Measurements from ENCODE around the gene PWP1. TPM values are rescaled to one million over a fixed set of nuclear protein-coding genes. Genes with fewer than 3 reads are reported as not detected.

The PWP1 gene
- total and polyA plus RNA-seq, 2 experiments from 2014 or later = 110 to 211 TPM

DNA sequence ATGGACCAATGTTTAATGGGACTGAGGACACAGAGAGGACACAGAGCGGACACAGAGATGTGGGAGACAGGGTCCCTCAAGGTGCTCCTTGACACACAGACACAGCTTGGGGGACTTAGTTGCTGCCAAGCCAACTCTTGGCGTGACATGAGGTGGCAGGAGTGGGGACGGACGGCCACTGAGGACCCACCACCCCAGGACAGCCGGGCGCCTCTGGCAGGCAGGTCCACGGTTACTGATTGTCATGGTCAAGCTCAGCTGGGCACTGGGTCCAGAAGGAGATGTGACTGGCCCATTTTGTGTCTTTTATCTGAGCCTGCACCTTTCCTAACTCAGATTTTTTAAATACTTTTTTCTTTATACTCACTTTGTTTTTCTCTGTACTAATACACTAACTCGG lies 15.7 kb upstream of the PWP1 start (continued):
- TF ChIP-seq ZNF462 (CRISPR knock-in tag; IDR thresholded peaks at IDR 0.05) (no peak), CREB1 (CRISPR knock-in tag; IDR thresholded peaks at IDR 0.05; ENCODE audit: low read depth) (no peak), ZNF331 (CRISPR knock-in tag; IDR thresholded peaks at IDR 0.05; ENCODE audit: low read depth) (no peak), ZNF114 (CRISPR knock-in tag; IDR thresholded peaks at IDR 0.05) (no peak)
- TF ChIP-seq, protein P1, sequence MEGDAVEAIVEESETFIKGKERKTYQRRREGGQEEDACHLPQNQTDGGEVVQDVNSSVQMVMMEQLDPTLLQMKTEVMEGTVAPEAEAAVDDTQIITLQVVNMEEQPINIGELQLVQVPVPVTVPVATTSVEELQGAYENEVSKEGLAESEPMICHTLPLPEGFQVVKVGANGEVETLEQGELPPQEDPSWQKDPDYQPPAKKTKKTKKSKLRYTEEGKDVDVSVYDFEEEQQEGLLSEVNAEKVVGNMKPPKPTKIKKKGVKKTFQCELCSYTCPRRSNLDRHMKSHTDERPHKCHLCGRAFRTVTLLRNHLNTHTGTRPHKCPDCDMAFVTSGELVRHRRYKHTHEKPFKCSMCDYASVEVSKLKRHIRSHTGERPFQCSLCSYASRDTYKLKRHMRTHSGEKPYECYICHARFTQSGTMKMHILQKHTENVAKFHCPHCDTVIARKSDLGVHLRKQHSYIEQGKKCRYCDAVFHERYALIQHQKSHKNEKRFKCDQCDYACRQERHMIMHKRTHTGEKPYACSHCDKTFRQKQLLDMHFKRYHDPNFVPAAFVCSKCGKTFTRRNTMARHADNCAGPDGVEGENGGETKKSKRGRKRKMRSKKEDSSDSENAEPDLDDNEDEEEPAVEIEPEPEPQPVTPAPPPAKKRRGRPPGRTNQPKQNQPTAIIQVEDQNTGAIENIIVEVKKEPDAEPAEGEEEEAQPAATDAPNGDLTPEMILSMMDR (conservative IDR thresholded peaks at IDR 0.05; ENCODE audit: low read depth in 2 of 2) = no peak

GRCh38 chr12:107670999-107671643 lies 14.5 kb upstream of the PWP1 start:
- H3K4me3 Mint-ChIP-seq = no peak overlapping the region
- DNase-seq (ENCODE audit: low spot score) = peak; percentile 86
- no peaks in the 10 kb centered on the region for H3K36me3 Mint-ChIP-seq (ENCODE audit: low read depth)
- TF ChIP-seq CREB1 (CRISPR knock-in tag; IDR thresholded peaks at IDR 0.05; ENCODE audit: low read depth) = no peak
- TF ChIP-seq ZNF462 (CRISPR knock-in tag; IDR thresholded peaks at IDR 0.05) = peak; percentile 37; the same call in 1 of the 2 replicates
- no peak for TF ChIP-seq POLR2AphosphoS5 (IDR thresholded peaks at IDR 0.05; ENCODE audit: low read depth)
- no peak for TF ChIP-seq ZNF331 (CRISPR knock-in tag; IDR thresholded peaks at IDR 0.05; ENCODE audit: low read depth)
- no peak for TF ChIP-seq ZNF114 (CRISPR knock-in tag; IDR thresholded peaks at IDR 0.05)

More at GRCh38 chr12:107670999-107671643, 14.5 kb upstream of the PWP1 start:
- Histone ChIP-seq H3K27ac (ENCODE audit: low read depth) (peak overlapping the region; percentile 24; the same call in 1 of the 2 replicates), H3F3A (replicated peaks; ENCODE audit: low read depth) (0 out of 2 replicates have a peak, but pooled peaks cover 6% of the 10 kb centered on the region), H3K36me3 (ENCODE audit: insufficient read depth) (no peaks in the 10 kb centered on the region), H4K20me1 (replicated peaks; ENCODE audit: insufficient read depth) (no peaks in the 10 kb centered on the region), H3K79me2 (replicated peaks; ENCODE audit: insufficient read depth) (no peaks in the 10 kb centered on the region), H3K4me2 (peak overlapping the region; percentile 69), H2AFZ (peak overlapping the region; percentile 91; the same call in 1 of the 2 replicates), H3K4me3 (0 out of 2 replicates have a peak overlapping the region, but pooled peaks have one; percentile 14), H3K27me3 (ENCODE audit: insufficient read depth) (no peaks in the 10 kb centered on the region), H3K9me2 (ENCODE audit: insufficient read depth) (no peaks in the 10 kb centered on the region), H3K4me1 (ENCODE audit: insufficient read depth) (peaks cover 9% of the 10 kb centered on the region)
- Mint-ChIP-seq H3K4me1 (peaks cover 14% of the 10 kb centered on the region), H3K27ac (no peak overlapping the region), H3K27me3 (ENCODE audit: insufficient read depth, low read depth, poor library complexity) (peaks cover 14% of the 10 kb centered on the region), H3K9me3 (no peaks in the 10 kb centered on the region)
- peak; percentile 94 for ATAC-seq

Measured in GM23338 (cell line).